Activated naive CD8-positive, alpha-beta T cell treated with anti-CD3 and anti-CD28 coated beads, Interleukin-2, amount 10 ng/mL, durations not matched to agents 7 days and 5 days (primary cell): Measurements from ENCODE around the gene MVK. TPM values are rescaled to one million over a fixed set of nuclear protein-coding genes. Genes with fewer than 3 reads are reported as not detected.

Source experiments
- ATAC-seq: fragments of 150-1000 bp; cut with Tn5 transposase; one replicate; pipeline ENCODE4 v1.10.0; 2021; ENCODE audit warnings: low read depth, moderate library complexity
- POLR2A ChIA-PET: fragments of 350-600 bp; sonication (Branson Sonifier 250); formaldehyde crosslinking; loops from one replicate; lab custom pipeline; 2021; ENCODE audit warnings: antibody characterized with exemption; lab: Charles Lee
- DNase-seq: peaks from one replicate; pipeline ENCODE4 v3.0.0; 2021
- H3K27ac Mint-ChIP-seq: one replicate; pipeline ENCODE4 v1.8.0; 2022; ENCODE audit warnings: mild to moderate bottlenecking, mixed read lengths
- H3K27me3 Mint-ChIP-seq: one replicate; pipeline ENCODE4 v1.8.0; 2022; ENCODE audit warnings: mild to moderate bottlenecking, moderate library complexity, mixed read lengths
- H3K36me3 Mint-ChIP-seq: one replicate; pipeline ENCODE4 v1.8.0; 2021; ENCODE audit warnings: mild to moderate bottlenecking, mixed read lengths
- H3K4me1 Mint-ChIP-seq: one replicate; pipeline ENCODE4 v1.8.0; 2021; ENCODE audit warnings: mixed read lengths
- H3K4me3 Mint-ChIP-seq: one replicate; pipeline ENCODE4 v1.8.0; 2022; ENCODE audit warnings: mild to moderate bottlenecking, moderate library complexity, mixed read lengths
- H3K9me3 Mint-ChIP-seq: one replicate; pipeline ENCODE4 v1.8.0; 2021; ENCODE audit warnings: mixed read lengths
- total RNA-seq, 2 experiments: library from RNA; stranded (reverse); gene quantifications; one replicate each; pipeline ENCODE4 v1.2.3, GENCODE V29; 2021

The MVK gene
- total RNA-seq, 2 experiments from 2014 or later = 22.4 to 22.6 TPM

DNA sequence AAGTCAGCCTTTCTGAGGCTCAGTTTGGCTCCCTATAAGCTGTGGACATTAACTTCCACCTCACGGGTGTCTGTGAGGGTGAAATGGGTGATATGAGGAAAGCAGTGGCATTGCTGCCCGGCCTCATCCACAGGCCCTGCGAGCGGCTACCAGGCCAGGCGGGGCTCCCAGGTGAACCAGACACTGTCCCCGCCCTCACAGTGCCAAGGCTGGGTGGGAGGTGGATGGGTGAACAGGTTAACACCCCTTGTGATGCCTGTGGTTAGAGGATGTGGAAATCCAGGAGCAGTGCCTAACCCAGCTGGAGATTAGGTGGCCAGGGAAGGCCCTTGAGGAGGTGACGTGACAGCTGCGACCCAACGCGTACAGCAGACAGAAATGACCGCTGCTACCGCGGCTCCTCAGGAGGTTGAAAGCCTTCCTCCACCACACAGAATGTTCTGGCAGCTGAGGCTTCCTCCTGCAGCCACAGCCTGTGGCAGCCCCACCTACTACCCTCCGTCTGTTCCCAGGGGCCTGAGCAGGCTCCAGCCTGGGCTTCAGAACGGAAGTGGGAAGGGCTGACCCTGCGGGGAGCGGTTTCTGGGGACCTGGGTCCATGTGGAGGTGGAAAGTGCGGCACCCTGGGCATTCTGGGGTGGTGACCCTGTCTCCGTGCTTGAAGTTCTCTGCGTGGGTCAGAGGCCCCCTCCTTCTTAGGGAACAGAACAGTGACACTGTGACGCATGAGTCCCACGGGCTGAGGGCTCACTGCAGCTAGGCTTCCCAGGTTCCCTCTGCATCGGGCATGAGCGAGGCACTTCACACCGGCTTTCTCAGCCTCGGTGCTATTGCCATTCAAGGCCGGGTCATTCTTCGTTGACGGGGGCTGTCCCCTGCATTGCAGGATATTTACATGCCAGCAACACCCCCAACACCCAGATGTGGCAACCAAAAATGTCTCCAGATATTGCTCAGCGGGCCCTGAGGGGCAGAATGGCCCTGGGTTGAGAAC lies 10.0 kb upstream of the MVK start:
- H3K27me3 Mint-ChIP-seq = no peaks in the 10 kb centered on the region
- no peak for DNase-seq
- ATAC-seq = no peak

DNA sequence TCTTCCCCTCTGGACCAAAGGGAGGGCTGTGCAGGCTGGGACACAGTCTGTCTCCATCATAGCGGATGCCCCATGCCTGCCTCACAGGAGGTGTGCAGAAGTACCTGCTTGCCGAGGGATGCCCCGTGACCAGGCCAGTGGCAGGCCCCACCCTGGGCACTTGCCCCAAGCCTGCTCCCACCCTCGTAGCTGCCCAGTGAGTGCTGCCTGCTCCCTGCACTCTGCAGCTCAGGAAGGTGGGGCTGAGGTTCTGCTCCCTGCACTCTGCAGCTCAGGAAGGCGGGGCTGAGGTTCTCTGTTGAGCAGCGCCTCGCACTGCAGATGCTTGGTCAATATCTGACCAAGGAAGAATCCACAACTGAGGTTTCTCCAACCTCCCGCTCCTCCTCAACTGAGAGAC lies 7.2 kb upstream of the MVK start:
- POLR2A ChIA-PET = no interaction called here
- no peaks in the 10 kb centered on the region for H3K27me3 Mint-ChIP-seq
- peaks cover 17% of the 10 kb centered on the region for H3K36me3 Mint-ChIP-seq
- DNase-seq = no peak
- ATAC-seq = no peak
- H3K9me3 Mint-ChIP-seq = peaks cover 9% of the 10 kb centered on the region
- no peak overlapping the region for H3K4me3 Mint-ChIP-seq
- H3K27ac Mint-ChIP-seq = no peak overlapping the region
- peaks cover 4% of the 10 kb centered on the region for H3K4me1 Mint-ChIP-seq

More for the DNA sequence above, 10.0 kb upstream of the MVK start:
- H3K36me3 Mint-ChIP-seq = peaks cover 15% of the 10 kb centered on the region
- no peaks in the 10 kb centered on the region for H3K4me1 Mint-ChIP-seq
- H3K9me3 Mint-ChIP-seq = peaks cover 9% of the 10 kb centered on the region
- POLR2A ChIA-PET = interaction anchor here (0.5 kb wide), 1 partner anchor 409 kb away, joined by 3 read pairs; no protein-coding TSS in a partner anchor
- H3K27ac Mint-ChIP-seq = no peak overlapping the region
- H3K4me3 Mint-ChIP-seq = no peak overlapping the region

GRCh38 chr12:109567296-109567695 lies 6.3 kb upstream of the MVK start:
- Mint-ChIP-seq H3K4me3 (no peak overlapping the region), H3K36me3 (peaks cover 9% of the 10 kb centered on the region), H3K27me3 (no peaks in the 10 kb centered on the region), H3K4me1 (peaks cover 7% of the 10 kb centered on the region), H3K9me3 (peaks cover 3% of the 10 kb centered on the region), H3K27ac (no peak overlapping the region)
- POLR2A ChIA-PET = no interaction called here
- DNase-seq = no peak
- no peak for ATAC-seq

- POLR2A ChIA-PET = no interaction called here
- H3K4me3 Mint-ChIP-seq = no peak overlapping the region
- no peak overlapping the region for H3K27ac Mint-ChIP-seq
- peaks cover 7% of the 10 kb centered on the region for H3K36me3 Mint-ChIP-seq
- no peak for ATAC-seq
- no peaks in the 10 kb centered on the region for H3K27me3 Mint-ChIP-seq
- no peak for DNase-seq
- H3K9me3 Mint-ChIP-seq = no peaks in the 10 kb centered on the region
- peaks cover 13% of the 10 kb centered on the region for H3K4me1 Mint-ChIP-seq
Observed at GRCh38 chr12:109567967-109568366, 5.6 kb upstream of the MVK start.

DNA sequence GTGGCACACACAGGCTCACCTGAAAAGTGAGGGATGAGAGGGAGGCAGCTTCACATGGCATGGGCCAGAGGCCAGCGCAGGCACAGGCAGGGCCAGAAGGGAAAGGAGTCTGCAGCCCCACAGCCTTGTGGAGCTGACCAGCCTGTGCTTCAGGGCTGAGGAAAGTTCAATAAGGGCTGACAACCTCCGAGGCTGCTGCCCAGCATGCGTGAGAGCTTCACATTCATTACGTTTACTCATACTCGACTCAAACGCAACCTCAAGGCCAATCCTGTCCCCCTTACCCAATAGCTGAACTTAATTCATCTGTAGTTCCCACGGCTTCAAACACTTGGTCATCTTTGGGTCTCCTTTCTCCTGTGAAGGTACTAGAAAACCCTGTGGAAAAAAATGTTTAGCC lies 5.1 kb upstream of the MVK start:
- ATAC-seq (no peak), DNase-seq (no peak)
- Mint-ChIP-seq H3K4me3 (no peak overlapping the region), H3K36me3 (peaks cover 8% of the 10 kb centered on the region), H3K27ac (no peak overlapping the region), H3K27me3 (no peaks in the 10 kb centered on the region), H3K4me1 (peaks cover 14% of the 10 kb centered on the region), H3K9me3 (no peaks in the 10 kb centered on the region)
- POLR2A ChIA-PET = no interaction called here

DNA sequence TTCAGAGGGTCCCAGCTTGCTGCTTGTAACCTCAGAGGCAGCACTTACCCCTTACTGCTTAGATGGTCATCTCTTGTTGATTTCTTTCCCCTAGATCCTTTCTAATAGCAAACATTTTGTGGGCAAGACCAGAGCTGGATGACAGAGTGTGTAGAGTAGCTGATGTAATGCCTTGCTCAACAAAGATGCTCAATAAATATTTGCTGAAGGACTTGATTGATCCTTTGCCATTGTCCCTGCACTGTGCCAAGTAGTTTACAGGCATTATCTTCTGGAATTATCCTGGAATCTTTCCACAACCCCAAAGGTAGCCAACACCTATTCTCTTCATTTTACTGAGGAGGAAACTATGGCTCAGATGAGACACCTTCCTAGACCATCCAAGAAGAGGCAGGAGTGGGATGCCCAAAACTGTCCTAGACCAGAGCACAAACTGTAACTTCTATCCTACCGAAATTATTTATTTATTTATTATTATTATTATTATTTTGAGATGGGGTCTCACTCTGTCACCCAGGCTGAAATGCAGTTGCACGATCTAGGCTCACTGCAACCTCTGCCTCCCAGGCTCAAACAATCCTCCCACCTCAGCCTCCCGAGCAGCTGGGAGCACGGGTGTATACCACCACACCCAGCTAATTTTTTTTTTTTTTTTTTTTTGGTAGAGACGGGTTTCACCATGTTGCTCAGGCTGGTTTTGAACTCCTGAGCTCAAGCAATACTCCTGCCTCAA lies 1.7 kb upstream of the MVK start:
- POLR2A ChIA-PET = interaction anchor here (0.6 kb wide), 1 partner anchor 141 kb away, joined by 3 read pairs; no protein-coding TSS in a partner anchor
- peak overlapping the region; percentile 92 for H3K4me3 Mint-ChIP-seq
- H3K27ac Mint-ChIP-seq = peak overlapping the region; percentile 57
- no peak for DNase-seq
- ATAC-seq = no peak
- peaks cover 25% of the 10 kb centered on the region for H3K4me1 Mint-ChIP-seq
- H3K9me3 Mint-ChIP-seq = no peaks in the 10 kb centered on the region
- H3K27me3 Mint-ChIP-seq = no peaks in the 10 kb centered on the region
- peaks cover 8% of the 10 kb centered on the region for H3K36me3 Mint-ChIP-seq

DNA sequence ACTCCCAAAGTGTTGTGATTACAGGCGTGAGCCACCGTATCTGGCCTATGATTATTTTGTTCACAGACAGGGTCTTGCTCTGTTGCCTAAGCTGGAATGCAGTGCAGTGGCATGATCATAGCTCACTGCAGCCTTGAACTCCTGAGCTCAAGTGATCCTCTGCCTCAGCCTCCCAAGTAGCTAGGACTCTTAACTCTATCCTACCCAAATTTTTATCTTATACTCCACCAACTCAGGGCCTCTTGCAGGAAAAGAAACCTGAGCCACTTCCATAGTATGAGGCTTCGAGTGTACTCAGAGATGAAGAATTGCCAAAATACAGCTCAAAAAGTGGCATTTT lies 1.1 kb upstream of the MVK start:
- peaks cover 8% of the 10 kb centered on the region for H3K36me3 Mint-ChIP-seq
- no peaks in the 10 kb centered on the region for H3K27me3 Mint-ChIP-seq
- peak overlapping the region; percentile 94 for H3K27ac Mint-ChIP-seq
- POLR2A ChIA-PET = no interaction called here
- ATAC-seq (no peak), DNase-seq (no peak)
- no peaks in the 10 kb centered on the region for H3K9me3 Mint-ChIP-seq
- peak overlapping the region; percentile 92 for H3K4me3 Mint-ChIP-seq
- H3K4me1 Mint-ChIP-seq = peaks cover 25% of the 10 kb centered on the region

- peak overlapping the region; percentile 92 for H3K4me3 Mint-ChIP-seq
- H3K9me3 Mint-ChIP-seq = no peaks in the 10 kb centered on the region
- H3K27me3 Mint-ChIP-seq = no peaks in the 10 kb centered on the region
- H3K4me1 Mint-ChIP-seq = peaks cover 25% of the 10 kb centered on the region
- peaks cover 8% of the 10 kb centered on the region for H3K36me3 Mint-ChIP-seq
- peak overlapping the region; percentile 94 for H3K27ac Mint-ChIP-seq
- ATAC-seq (peak; percentile 5), DNase-seq (no peak)
- POLR2A ChIA-PET = interaction anchor here (0.6 to 1.3 kb wide), 6 partner anchors 10 to 878 kb away, joined by 3 to 6 read pairs (median 4); partner anchors contain the start of genes FAM222A, KCTD10 and UBE3B
Observed at GRCh38 chr12:109573914-109574244, 285 bp downstream of the MVK start.

GRCh38 chr12:109575683-109576082 lies 2.1 kb downstream of the MVK start:
- ATAC-seq (no peak), DNase-seq (no peak)
- Mint-ChIP-seq H3K4me1 (peaks cover 24% of the 10 kb centered on the region), H3K27me3 (no peaks in the 10 kb centered on the region), H3K36me3 (peaks cover 8% of the 10 kb centered on the region), H3K9me3 (no peaks in the 10 kb centered on the region), H3K4me3 (no peak overlapping the region), H3K27ac (no peak overlapping the region)
- POLR2A ChIA-PET = interaction anchor here (1.5 kb wide), 1 partner anchor 15 kb away, joined by 3 read pairs; no protein-coding TSS in a partner anchor

GRCh38 chr12:109577311-109577710 lies 3.7 kb downstream of the MVK start:
- no peak overlapping the region for H3K27ac Mint-ChIP-seq
- DNase-seq (no peak), ATAC-seq (no peak)
- H3K4me3 Mint-ChIP-seq = no peak overlapping the region
- H3K9me3 Mint-ChIP-seq = no peaks in the 10 kb centered on the region
- peaks cover 23% of the 10 kb centered on the region for H3K4me1 Mint-ChIP-seq
- POLR2A ChIA-PET = no interaction called here
- H3K27me3 Mint-ChIP-seq = no peaks in the 10 kb centered on the region
- peaks cover 6% of the 10 kb centered on the region for H3K36me3 Mint-ChIP-seq

GRCh38 chr12:109578330-109578927 lies 4.8 kb downstream of the MVK start:
- Mint-ChIP-seq H3K27ac (no peak overlapping the region), H3K4me3 (no peak overlapping the region), H3K27me3 (no peaks in the 10 kb centered on the region), H3K9me3 (no peaks in the 10 kb centered on the region), H3K4me1 (peaks cover 16% of the 10 kb centered on the region), H3K36me3 (peaks cover 5% of the 10 kb centered on the region)
- POLR2A ChIA-PET = no interaction called here
- ATAC-seq = no peak
- no peak for DNase-seq

DNA sequence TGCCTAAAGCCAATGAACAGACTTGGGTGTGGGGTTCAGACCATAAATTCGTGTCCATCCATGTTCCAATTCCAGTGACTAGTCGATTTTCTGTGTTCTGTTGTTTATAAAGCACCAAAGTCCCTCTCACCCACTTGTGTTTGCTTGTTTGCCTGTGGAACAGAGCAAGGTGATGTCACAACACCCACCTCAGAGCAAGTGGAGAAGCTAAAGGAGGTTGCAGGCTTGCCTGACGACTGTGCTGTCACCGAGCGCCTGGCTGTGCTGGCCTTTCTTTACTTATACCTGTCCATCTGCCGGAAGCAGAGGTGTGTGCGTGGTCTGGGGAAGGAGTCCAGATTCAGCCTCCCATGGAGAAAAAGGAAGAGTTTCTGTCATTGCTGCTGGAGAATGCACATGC lies 6.0 kb downstream of the MVK start:
- peaks cover 5% of the 10 kb centered on the region for H3K36me3 Mint-ChIP-seq

GRCh38 chr12:109580272-109580671 lies 6.7 kb downstream of the MVK start:
- peaks cover 5% of the 10 kb centered on the region for H3K36me3 Mint-ChIP-seq
- peaks cover 5% of the 10 kb centered on the region for H3K4me1 Mint-ChIP-seq
- H3K4me3 Mint-ChIP-seq = no peak overlapping the region
- H3K9me3 Mint-ChIP-seq = no peaks in the 10 kb centered on the region
- H3K27me3 Mint-ChIP-seq = no peaks in the 10 kb centered on the region
- no peak for ATAC-seq
- DNase-seq = no peak
- no peak overlapping the region for H3K27ac Mint-ChIP-seq
- POLR2A ChIA-PET = no interaction called here

More for the DNA sequence above, 6.0 kb downstream of the MVK start:
- no peaks in the 10 kb centered on the region for H3K9me3 Mint-ChIP-seq
- POLR2A ChIA-PET = no interaction called here
- ATAC-seq (no peak), DNase-seq (no peak)
- no peak overlapping the region for H3K27ac Mint-ChIP-seq
- no peaks in the 10 kb centered on the region for H3K27me3 Mint-ChIP-seq
- H3K4me3 Mint-ChIP-seq = no peak overlapping the region
- H3K4me1 Mint-ChIP-seq = peaks cover 11% of the 10 kb centered on the region
